ENCODE results near the gene PTPN1. TPM values are rescaled to one million over a fixed set of nuclear protein-coding genes. Genes with fewer than 3 reads are reported as not detected.

The PTPN1 gene
- total RNA-seq, 1 donor from 2014 or later, result 25.7 TPM

DNA sequence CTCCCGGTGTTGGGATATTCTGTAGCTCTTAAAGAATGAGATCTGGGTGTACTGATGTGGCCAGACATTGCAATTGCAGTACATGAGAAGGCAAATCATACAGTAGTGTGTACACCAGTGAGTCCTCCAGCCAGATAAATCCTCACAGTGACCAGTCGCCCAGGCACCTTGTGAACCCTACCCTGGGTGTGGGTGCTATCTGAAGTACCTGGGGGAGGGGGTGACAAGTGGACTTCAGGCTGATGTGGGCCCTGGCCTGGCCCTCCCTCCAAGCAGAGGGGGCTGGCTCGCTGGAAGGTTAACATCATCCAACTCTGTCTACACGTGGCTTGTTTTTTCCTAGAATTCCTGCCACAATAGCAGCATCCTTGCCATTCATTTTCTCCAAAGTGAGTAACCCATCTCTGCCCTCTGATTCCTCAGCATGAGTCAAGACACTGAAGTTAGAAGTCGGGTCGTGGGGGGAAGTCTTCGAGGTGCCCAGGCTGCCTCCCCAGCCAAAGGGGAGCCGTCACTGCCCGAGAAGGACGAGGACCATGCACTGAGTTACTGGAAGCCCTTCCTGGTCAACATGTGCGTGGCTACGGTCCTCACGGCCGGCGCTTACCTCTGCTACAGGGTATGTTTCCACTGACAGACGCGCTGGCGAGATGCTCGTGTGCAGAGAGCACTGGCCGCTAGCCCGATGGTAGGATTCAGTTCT, 70.8 kb downstream of the PTPN1 start:
- no peaks in the 10 kb centered on the region for H3K9me3 ChIP-seq (replicated peaks)
- no peak overlapping the region for H3K4me3 ChIP-seq
- TF ChIP-seq, protein P1, sequence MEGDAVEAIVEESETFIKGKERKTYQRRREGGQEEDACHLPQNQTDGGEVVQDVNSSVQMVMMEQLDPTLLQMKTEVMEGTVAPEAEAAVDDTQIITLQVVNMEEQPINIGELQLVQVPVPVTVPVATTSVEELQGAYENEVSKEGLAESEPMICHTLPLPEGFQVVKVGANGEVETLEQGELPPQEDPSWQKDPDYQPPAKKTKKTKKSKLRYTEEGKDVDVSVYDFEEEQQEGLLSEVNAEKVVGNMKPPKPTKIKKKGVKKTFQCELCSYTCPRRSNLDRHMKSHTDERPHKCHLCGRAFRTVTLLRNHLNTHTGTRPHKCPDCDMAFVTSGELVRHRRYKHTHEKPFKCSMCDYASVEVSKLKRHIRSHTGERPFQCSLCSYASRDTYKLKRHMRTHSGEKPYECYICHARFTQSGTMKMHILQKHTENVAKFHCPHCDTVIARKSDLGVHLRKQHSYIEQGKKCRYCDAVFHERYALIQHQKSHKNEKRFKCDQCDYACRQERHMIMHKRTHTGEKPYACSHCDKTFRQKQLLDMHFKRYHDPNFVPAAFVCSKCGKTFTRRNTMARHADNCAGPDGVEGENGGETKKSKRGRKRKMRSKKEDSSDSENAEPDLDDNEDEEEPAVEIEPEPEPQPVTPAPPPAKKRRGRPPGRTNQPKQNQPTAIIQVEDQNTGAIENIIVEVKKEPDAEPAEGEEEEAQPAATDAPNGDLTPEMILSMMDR (IDR thresholded peaks at IDR 0.05; ENCODE audit: borderline replicate concordance), result no peak
- no peaks in the 10 kb centered on the region for H3K27me3 ChIP-seq (ENCODE audit: low read depth)
- intact Hi-C loops (cut with micrococcal nuclease), result no loop called here
- no peak overlapping the region for H3K27ac ChIP-seq (replicated peaks)
- H3K36me3 ChIP-seq, result peaks cover 85% of the 10 kb centered on the region
- DNase-seq, result no peak
- H3K4me1 ChIP-seq, result peaks cover 27% of the 10 kb centered on the region

DNA sequence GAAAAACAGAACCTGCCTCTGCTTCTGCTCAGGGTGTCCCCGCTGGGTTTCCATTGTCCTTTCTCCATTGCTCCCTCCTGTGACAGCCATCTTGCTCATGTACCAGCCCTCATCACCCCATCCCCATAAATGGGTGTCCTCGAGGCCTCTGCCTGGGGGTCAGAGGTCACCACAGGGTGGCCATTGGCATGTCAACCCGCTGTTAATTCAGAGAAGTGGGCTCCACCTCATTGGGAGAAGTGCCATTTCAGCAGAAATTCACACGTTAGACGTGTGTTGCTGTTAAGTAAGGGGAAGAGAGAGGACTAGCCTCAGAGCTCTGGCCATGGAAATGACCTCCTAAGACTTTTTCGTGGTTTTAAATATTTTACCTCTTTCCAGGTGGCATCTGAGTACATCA, 71.9 kb downstream of the PTPN1 start:
- no peak for DNase-seq
- Histone ChIP-seq H3K4me3 (no peak overlapping the region), H3K27ac (replicated peaks) (no peak overlapping the region), H3K4me1 (peaks cover 17% of the 10 kb centered on the region), H3K36me3 (peaks cover 96% of the 10 kb centered on the region), H3K27me3 (ENCODE audit: low read depth) (no peaks in the 10 kb centered on the region), H3K9me3 (replicated peaks) (no peaks in the 10 kb centered on the region)
- TF ChIP-seq, protein P1 (IDR thresholded peaks at IDR 0.05; ENCODE audit: borderline replicate concordance), result no peak
- intact Hi-C loops (cut with micrococcal nuclease), result no loop called here

DNA sequence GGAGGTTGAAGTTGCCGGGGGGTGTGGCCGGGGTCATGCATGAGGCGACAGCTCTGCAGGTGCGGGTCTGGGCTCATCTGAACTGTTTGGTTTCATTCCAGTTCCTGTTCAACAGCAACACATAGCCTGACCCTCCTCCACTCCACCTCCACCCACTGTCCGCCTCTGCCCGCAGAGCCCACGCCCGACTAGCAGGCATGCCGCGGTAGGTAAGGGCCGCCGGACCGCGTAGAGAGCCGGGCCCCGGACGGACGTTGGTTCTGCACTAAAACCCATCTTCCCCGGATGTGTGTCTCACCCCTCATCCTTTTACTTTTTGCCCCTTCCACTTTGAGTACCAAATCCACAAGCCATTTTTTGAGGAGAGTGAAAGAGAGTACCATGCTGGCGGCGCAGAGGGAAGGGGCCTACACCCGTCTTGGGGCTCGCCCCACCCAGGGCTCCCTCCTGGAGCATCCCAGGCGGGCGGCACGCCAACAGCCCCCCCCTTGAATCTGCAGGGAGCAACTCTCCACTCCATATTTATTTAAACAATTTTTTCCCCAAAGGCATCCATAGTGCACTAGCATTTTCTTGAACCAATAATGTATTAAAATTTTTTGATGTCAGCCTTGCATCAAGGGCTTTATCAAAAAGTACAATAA, 72.5 kb downstream of the PTPN1 start:
- no peaks in the 10 kb centered on the region for H3K27me3 ChIP-seq (ENCODE audit: low read depth)
- no peak overlapping the region for H3K27ac ChIP-seq (replicated peaks)
- no peaks in the 10 kb centered on the region for H3K9me3 ChIP-seq (replicated peaks)
- peaks cover 99% of the 10 kb centered on the region for H3K36me3 ChIP-seq
- intact Hi-C loops (cut with micrococcal nuclease), result no loop called here
- H3K4me3 ChIP-seq, result no peak overlapping the region
- no peak for DNase-seq
- TF ChIP-seq, protein P1 (IDR thresholded peaks at IDR 0.05; ENCODE audit: borderline replicate concordance), result no peak
- H3K4me1 ChIP-seq, result peaks cover 14% of the 10 kb centered on the region

DNA sequence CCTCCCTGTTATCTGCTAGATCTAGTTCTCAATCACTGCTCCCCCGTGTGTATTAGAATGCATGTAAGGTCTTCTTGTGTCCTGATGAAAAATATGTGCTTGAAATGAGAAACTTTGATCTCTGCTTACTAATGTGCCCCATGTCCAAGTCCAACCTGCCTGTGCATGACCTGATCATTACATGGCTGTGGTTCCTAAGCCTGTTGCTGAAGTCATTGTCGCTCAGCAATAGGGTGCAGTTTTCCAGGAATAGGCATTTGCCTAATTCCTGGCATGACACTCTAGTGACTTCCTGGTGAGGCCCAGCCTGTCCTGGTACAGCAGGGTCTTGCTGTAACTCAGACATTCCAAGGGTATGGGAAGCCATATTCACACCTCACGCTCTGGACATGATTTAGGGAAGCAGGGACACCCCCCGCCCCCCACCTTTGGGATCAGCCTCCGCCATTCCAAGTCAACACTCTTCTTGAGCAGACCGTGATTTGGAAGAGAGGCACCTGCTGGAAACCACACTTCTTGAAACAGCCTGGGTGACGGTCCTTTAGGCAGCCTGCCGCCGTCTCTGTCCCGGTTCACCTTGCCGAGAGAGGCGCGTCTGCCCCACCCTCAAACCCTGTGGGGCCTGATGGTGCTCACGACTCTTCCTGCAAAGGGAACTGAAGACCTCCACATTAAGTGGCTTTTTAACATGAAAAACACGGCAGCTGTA, 73.4 kb downstream of the PTPN1 start:
- H3K4me3 ChIP-seq, result no peak overlapping the region
- peaks cover 13% of the 10 kb centered on the region for H3K4me1 ChIP-seq
- no peaks in the 10 kb centered on the region for H3K9me3 ChIP-seq (replicated peaks)
- H3K27me3 ChIP-seq (ENCODE audit: low read depth), result no peaks in the 10 kb centered on the region
- intact Hi-C loops (cut with micrococcal nuclease), result no loop called here
- H3K27ac ChIP-seq (replicated peaks), result no peak overlapping the region
- H3K36me3 ChIP-seq, result peaks cover 99% of the 10 kb centered on the region
- TF ChIP-seq, protein P1 (IDR thresholded peaks at IDR 0.05; ENCODE audit: borderline replicate concordance), result no peak
- DNase-seq, result no peak

DNA sequence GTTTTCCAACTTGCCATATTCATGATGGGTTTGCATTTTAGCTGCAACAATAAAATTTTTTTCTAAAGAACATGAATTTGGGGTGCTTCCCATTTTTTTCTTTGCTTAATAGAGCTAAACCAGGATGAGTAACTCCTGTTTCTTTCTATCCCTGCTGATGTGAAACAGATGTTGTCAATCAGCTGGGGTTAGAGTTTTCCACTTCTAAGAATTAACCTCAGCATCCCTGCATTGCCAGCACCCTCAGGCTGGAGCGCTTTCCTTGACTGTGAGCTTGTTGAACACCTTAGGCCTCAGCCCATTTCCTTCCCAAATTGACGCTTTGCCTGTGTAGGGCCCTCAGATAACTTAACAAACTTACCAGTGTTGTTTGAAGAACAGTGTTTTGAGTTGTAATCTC, 74.5 kb downstream of the PTPN1 start:
- Histone ChIP-seq H3K4me1 (peaks cover 11% of the 10 kb centered on the region), H3K36me3 (peaks cover 92% of the 10 kb centered on the region), H3K4me3 (no peak overlapping the region), H3K9me3 (replicated peaks) (no peaks in the 10 kb centered on the region), H3K27ac (replicated peaks) (no peak overlapping the region), H3K27me3 (ENCODE audit: low read depth) (no peaks in the 10 kb centered on the region)
- no peak for DNase-seq
- intact Hi-C loops (cut with micrococcal nuclease), result no loop called here
- TF ChIP-seq, protein P1 (IDR thresholded peaks at IDR 0.05; ENCODE audit: borderline replicate concordance), result no peak

All from left ventricle myocardium inferior (tissue), 1 donor.